GM12872 (cell line): Measurements from ENCODE around the gene STH.

Source experiments
- TF ChIP-seq, protein P1 (sequence below): IDR thresholded peaks from 3 replicates; pipeline ENCODE4 v1.5.1; 2011; ENCODE audit warnings: low read depth, mild to moderate bottlenecking, low read length, moderate library complexity; ENCODE audit not compliant: insufficient read depth

STH gene

DNA sequence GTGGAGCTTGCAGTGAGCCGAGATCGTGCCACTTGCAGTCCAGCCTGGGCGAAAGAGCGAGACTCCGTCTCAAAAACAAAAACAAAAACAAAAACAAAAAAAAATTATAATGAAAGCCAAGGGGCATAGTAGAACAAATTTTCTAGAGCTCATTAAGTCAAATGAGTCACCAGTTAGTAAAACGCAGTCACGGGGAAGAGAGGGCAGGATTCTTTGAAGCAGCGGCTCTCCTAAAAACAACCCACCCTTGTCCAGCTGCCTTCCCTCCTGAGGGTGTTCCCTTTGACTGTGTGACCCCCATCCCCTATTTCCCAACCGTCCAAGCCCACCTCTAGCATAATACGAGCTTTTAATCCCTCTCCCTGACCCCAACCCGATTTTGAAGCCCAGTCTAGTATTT lies 44.1 kb upstream of the STH start:
- TF ChIP-seq, protein P1, sequence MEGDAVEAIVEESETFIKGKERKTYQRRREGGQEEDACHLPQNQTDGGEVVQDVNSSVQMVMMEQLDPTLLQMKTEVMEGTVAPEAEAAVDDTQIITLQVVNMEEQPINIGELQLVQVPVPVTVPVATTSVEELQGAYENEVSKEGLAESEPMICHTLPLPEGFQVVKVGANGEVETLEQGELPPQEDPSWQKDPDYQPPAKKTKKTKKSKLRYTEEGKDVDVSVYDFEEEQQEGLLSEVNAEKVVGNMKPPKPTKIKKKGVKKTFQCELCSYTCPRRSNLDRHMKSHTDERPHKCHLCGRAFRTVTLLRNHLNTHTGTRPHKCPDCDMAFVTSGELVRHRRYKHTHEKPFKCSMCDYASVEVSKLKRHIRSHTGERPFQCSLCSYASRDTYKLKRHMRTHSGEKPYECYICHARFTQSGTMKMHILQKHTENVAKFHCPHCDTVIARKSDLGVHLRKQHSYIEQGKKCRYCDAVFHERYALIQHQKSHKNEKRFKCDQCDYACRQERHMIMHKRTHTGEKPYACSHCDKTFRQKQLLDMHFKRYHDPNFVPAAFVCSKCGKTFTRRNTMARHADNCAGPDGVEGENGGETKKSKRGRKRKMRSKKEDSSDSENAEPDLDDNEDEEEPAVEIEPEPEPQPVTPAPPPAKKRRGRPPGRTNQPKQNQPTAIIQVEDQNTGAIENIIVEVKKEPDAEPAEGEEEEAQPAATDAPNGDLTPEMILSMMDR, result no peak

GRCh38 chr17:45955326-45955725 lies 43.7 kb upstream of the STH start:
- TF ChIP-seq, protein P1, result no peak

DNA sequence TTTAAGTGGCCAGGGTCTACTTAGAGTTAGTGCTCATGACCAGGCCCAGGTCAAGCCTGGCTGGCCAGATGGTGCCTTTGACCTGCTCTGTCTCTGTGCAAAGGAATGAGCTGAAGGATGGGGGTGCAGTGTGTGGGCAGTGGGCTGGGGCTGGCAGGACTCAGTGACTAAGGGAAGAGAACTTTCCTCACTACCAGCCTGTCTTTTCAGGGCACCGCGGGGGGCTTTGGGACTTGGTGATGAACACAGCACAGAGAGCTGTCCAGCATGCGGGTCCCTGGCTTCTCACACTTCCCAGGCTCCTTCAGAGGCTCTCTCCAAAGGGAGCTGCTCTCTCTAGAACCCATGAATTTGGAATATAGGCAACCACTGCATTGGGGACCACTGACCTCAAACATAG lies 43.0 kb upstream of the STH start:
- TF ChIP-seq, protein P1, result no peak

GRCh38 chr17:45958307-45958706 lies 40.7 kb upstream of the STH start:
- TF ChIP-seq, protein P1, result no peak

DNA sequence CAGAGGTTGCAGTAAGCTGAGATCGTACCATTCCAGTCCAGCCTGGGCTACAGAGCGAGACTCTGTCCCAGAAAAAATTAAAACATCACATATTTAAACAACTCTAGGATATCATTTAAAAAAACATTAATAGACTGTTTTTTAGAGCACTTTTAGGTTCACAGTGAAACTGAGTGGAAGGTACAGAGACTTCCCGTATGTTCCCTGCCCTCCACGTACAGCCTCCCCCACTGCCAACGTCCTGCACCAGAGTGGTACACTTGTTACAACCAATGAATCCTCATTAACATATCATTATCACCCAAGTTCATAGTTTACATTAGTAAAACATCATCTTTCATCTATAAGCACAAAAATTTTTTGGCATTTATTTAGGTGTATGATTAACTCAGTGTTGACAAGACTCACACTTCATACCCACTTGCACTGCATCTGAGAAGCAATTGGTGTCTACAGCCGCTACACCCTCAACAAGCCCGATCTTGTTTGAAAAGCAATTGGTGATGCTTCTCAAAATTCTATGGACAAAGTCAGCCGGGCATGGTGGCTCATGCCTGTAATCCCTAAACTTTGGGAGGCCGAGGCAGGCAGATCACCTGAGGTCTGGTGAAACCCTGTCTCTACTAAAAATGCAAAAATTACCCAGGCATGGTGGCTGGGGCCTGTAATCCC lies 39.9 kb upstream of the STH start:
- TF ChIP-seq, protein P1, result no peak

- TF ChIP-seq, protein P1, result no peak
These were observed 38.7 kb upstream of the STH start for GRCh38 chr17:45960311-45960710.

GRCh38 chr17:45961206-45961605 lies 37.8 kb upstream of the STH start:
- TF ChIP-seq, protein P1, result no peak
